ENCODE data around the gene SH3D19. TPM values are rescaled to one million over a fixed set of nuclear protein-coding genes. Genes with fewer than 3 reads are reported as not detected.

Gene SH3D19
- total and polyA plus RNA-seq, 2 of the 4 experiments (the other 2 are of a cell fraction): 14.4 to 27.2 TPM

DNA sequence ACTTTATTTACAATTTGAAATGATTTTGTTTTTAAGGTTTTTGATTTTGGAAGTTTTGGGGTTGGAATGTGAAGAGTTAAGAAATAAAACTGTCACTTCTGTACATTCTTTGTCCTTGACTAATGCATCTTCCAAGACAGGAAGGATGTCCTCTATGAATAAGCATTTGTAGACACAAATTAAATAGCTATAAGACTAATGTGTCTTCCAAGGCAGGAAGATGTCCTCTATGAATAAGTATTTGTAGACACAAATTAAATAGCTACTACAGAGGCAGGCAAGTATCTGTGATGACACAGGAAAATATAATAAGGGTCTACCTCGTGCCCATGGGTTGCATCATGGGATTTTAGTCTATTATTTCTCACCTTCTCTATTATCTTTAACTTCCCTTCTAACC is 33.9 kb downstream of the SH3D19 start:
- H3K4me1 ChIP-seq (ENCODE audit: control insufficient read depth, insufficient read depth, low read length): no peaks in the 10 kb centered on the region
- H3K4ac ChIP-seq (ENCODE audit: low read depth, low read length): no peak overlapping the region
- H2AK5ac ChIP-seq (ENCODE audit: low read depth, low read length): peak overlapping the region; percentile 35; the same call in 1 of the 2 replicates
- H3K79me1 ChIP-seq (ENCODE audit: low read depth in 1 of 2, low read length in 2 of 2): no peaks in the 10 kb centered on the region
- H3K4me3 ChIP-seq (ENCODE audit: insufficient read depth, low read depth, low read length): no peak overlapping the region
- TF ChIP-seq RCOR1 (IDR thresholded peaks at IDR 0.05; ENCODE audit: insufficient replicate concordance, low read length): no peak
- H3K23ac ChIP-seq (ENCODE audit: low read depth, low read length): no peak overlapping the region
- intact Hi-C loops (cut with micrococcal nuclease) (no loop called here), dilution Hi-C loops (cut with HindIII; ENCODE audit: low sequenced_read_pairs, unreplicated experiment) (no loop called here), in situ Hi-C loops (cut with MboI; ENCODE audit: low sequenced_read_pairs) (no loop called here)
- H3K18ac ChIP-seq (ENCODE audit: low read depth, low read length): no peak overlapping the region
- H4K91ac ChIP-seq (ENCODE audit: insufficient read depth, low read depth, low read length): no peak overlapping the region
- ChIA-PET CTCF (interaction anchor here (0.6 kb wide), 1 partner anchor 1767 kb away, joined by 3 read pairs; no protein-coding TSS in a partner anchor), POLR2A (ENCODE audit: unreplicated experiment) (no interaction called here)
- H2BK5ac ChIP-seq (ENCODE audit: low read depth, low read length, poor library complexity, severe bottlenecking): no peak overlapping the region
- H3K36me3 ChIP-seq (ENCODE audit: control insufficient read depth, insufficient read depth, low read length): no peaks in the 10 kb centered on the region
- no peak for ATAC-seq (ENCODE audit: low read depth)
- H4K20me1 ChIP-seq (ENCODE audit: insufficient read depth, low read length): no peaks in the 10 kb centered on the region
- H2BK15ac ChIP-seq (ENCODE audit: low read depth, low read length): no peak overlapping the region
- H3K56ac ChIP-seq (ENCODE audit: extremely low read depth, insufficient read depth, low read length): no peak overlapping the region
- 0 out of 2 replicates have a peak, but pooled peaks cover 3% of the 10 kb centered on the region for H3K9me1 ChIP-seq (ENCODE audit: insufficient read depth, low read length)
- WGBS, 2 experiments (ENCODE audit: extremely low coverage in 2 of 2, insufficient read length in 1 of 2): no CpG with 5 or more reads among the region's 1 CpG
- H2AFZ ChIP-seq (replicated peaks; ENCODE audit: low read length, poor library complexity): no peak overlapping the region
- H4K8ac ChIP-seq (ENCODE audit: low read depth in 2 of 2, low read length in 2 of 2): no peak overlapping the region
- no peak overlapping the region for H2BK20ac ChIP-seq (ENCODE audit: low read depth, low read length)
- no peak overlapping the region for H3K27ac ChIP-seq (ENCODE audit: insufficient read depth, low read length)
- H3K9me3 ChIP-seq (ENCODE audit: control insufficient read depth, insufficient read depth, low read length): no peaks in the 10 kb centered on the region
- H3K27me3 ChIP-seq (ENCODE audit: control insufficient read depth, insufficient read depth, low read length): no peaks in the 10 kb centered on the region
- DNase-seq: no peak
- BruUV-seq (replicated peaks): no TSS peak
- no peak overlapping the region for H4K5ac ChIP-seq (ENCODE audit: low read depth, low read length)
- no peak overlapping the region for H2BK120ac ChIP-seq (ENCODE audit: low read depth, low read length)
- H3K4me2 ChIP-seq (ENCODE audit: low read depth, low read length): no peak overlapping the region
- H3K14ac ChIP-seq (replicated peaks; ENCODE audit: low read depth, low read length): no peak overlapping the region
- H3K9ac ChIP-seq (ENCODE audit: low read depth, low read length): no peak overlapping the region
- no peak overlapping the region for H2AK9ac ChIP-seq (replicated peaks; ENCODE audit: low read depth, low read length, poor library complexity)
